Testis (tissue), 3 donors: ENCODE data around the gene NUDT11. TPM values are rescaled to one million over a fixed set of nuclear protein-coding genes. Genes with fewer than 3 reads are reported as not detected.
A peak's percentile ranks its signal among the peaks of the same experiment; 100 is the strongest.
"Not testable (repeated sequence)": the region's sequence is repeated elsewhere in the genome, so short reads cannot be mapped to it uniquely, and the experiment has no call there.

Source experiments
- DNase-seq: peaks from one replicate; pipeline ENCODE4 v3.0.0-alpha.2; 2019
- H3K27ac ChIP-seq, 2 donors: fragments of 200-600 bp; sonication (generic); one replicate each; pipeline ENCODE4 v1.5.1; 2019
- H3K27me3 ChIP-seq: fragments of 200-600 bp; sonication (generic); one replicate; pipeline ENCODE4 v1.5.1; 2019
- H3K36me3 ChIP-seq: fragments of 200-600 bp; sonication (generic); one replicate; pipeline ENCODE4 v1.5.1; 2017; ENCODE audit warnings: low read depth; ENCODE audit errors: missing control alignments
- H3K4me1 ChIP-seq: fragments of 200-600 bp; sonication (generic); one replicate; pipeline ENCODE4 v1.5.1; 2019
- H3K4me3 ChIP-seq, 2 donors: fragments of 200-600 bp; sonication (generic); one replicate each; pipeline ENCODE4 v1.5.1; 2017 to 2019
- H3K9me3 ChIP-seq: fragments of 200-600 bp; sonication (generic); one replicate; pipeline ENCODE4 v1.5.1; 2017
- POLR2A ChIP-seq: fragments of 450-650 bp; IDR thresholded peaks from one replicate; pipeline ENCODE4 v1.6.1; 2017; ENCODE audit warnings: antibody characterized with exemption, mild to moderate bottlenecking, moderate library complexity
- WGBS, 2 donors: methylation state at CpG; one replicate each; pipeline ENCODE4 v1.1.5; 2018; 5-methylcytosine and 5-hydroxymethylcytosine counted together
- intact Hi-C: fragments of 100-400 bp; cut with DNase I; formaldehyde crosslinking; loops from one replicate; pipeline ENCODE4 v1.15.1; 2023; ENCODE audit warnings: low total_unique reads
- polyA plus RNA-seq: library from polyadenylated mRNA; stranded (reverse); fragments of 350-450 nt; fragmentation: Illumina TruSeq; extraction: RNeasy Lipid Tissue Mini Kit (QIAGEN cat#74804); gene quantifications from one replicate; pipeline ENCODE4 v1.2.3, GENCODE V29; 2014; ENCODE audit warnings: low read depth, low replicate concordance; ENCODE audit not compliant: insufficient read depth
- total RNA-seq, 2 donors: library from RNA; depleted of rRNA; stranded (reverse); fragments of >200 nt; gene quantifications; one replicate each; pipeline ENCODE4 v1.2.3, GENCODE V29; 2016
- TF ChIP-seq, protein P1 (sequence below), 3 experiments: fragments of 450-650 bp in 2 of 3; fragments of 200-600 bp in 1 of 3; sonication (generic) in 1 of 3; IDR thresholded peaks; one replicate each; pipeline ENCODE4 v1.5.1; 2016 to 2019; ENCODE audit warnings: antibody characterized with exemption in 3 of 3, mild to moderate bottlenecking in 2 of 3, moderate library complexity in 1 of 3

NUDT11 gene
- total and polyA plus RNA-seq, 3 donors from 2014 or later: 78.7 to 161 (median 109) TPM

DNA sequence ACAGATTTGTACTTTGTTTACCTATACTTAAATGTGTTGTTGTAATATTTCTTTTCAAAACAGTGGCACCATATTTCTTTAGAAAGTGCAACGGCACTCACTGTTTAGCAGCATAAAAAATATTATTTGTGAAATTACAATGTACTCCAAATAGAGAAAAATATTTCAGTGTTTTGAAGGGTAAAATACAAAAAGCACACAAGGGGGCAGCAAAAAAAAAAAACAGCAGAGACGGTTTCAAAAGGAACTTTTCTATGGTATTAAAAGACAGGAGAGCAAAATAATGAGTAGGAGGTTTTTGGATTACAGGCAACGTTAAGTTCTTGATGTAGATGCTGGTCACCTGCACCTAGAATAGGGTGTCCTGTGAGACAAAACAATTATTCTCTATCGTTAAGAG lies 2.0 kb downstream of the NUDT11 start:
- H3K4me3 ChIP-seq: peak overlapping the region; percentile 2 to 67
- intact Hi-C loops: no loop called here
- H3K9me3 ChIP-seq: no peaks in the 10 kb centered on the region
- DNase-seq: no peak
- H3K27ac ChIP-seq: no peak overlapping the region
- no peak for TF ChIP-seq POLR2A
- TF ChIP-seq, protein P1, sequence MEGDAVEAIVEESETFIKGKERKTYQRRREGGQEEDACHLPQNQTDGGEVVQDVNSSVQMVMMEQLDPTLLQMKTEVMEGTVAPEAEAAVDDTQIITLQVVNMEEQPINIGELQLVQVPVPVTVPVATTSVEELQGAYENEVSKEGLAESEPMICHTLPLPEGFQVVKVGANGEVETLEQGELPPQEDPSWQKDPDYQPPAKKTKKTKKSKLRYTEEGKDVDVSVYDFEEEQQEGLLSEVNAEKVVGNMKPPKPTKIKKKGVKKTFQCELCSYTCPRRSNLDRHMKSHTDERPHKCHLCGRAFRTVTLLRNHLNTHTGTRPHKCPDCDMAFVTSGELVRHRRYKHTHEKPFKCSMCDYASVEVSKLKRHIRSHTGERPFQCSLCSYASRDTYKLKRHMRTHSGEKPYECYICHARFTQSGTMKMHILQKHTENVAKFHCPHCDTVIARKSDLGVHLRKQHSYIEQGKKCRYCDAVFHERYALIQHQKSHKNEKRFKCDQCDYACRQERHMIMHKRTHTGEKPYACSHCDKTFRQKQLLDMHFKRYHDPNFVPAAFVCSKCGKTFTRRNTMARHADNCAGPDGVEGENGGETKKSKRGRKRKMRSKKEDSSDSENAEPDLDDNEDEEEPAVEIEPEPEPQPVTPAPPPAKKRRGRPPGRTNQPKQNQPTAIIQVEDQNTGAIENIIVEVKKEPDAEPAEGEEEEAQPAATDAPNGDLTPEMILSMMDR (IDR thresholded peaks at IDR 0.05): no peak
- no peaks in the 10 kb centered on the region for H3K27me3 ChIP-seq
- H3K4me1 ChIP-seq: no peaks in the 10 kb centered on the region
- no peaks in the 10 kb centered on the region for H3K36me3 ChIP-seq
- 15 to 21% methylated on average over 4 of the region's 4 CpGs for WGBS, 2 donors

DNA sequence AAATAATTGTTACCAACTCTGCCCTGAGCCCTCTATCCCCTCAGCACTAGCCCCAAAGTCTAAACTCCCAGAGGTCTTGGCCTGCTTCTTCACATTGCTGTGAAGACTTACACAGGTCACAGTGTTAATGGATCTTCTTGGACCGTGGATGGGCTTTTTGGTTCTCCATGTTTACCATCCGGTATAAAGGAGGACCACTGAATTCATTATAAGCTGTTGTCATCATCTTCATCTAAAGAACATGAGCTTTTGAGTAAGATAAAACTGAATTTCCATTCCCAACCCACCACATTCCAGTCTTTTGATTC lies 8.5 kb downstream of the NUDT11 start:
- Histone ChIP-seq H3K9me3 (no peaks in the 10 kb centered on the region), H3K27ac (no peak overlapping the region), H3K4me3 (no peak overlapping the region), H3K36me3 (no peaks in the 10 kb centered on the region), H3K4me1 (no peaks in the 10 kb centered on the region), H3K27me3 (no peaks in the 10 kb centered on the region)
- TF ChIP-seq, protein P1 (IDR thresholded peaks at IDR 0.05): no peak
- no peak for TF ChIP-seq POLR2A
- 83 to 93% methylated on average over 2 of the region's 2 CpGs for WGBS, 2 donors
- DNase-seq: no peak
- intact Hi-C loops: no loop called here

DNA sequence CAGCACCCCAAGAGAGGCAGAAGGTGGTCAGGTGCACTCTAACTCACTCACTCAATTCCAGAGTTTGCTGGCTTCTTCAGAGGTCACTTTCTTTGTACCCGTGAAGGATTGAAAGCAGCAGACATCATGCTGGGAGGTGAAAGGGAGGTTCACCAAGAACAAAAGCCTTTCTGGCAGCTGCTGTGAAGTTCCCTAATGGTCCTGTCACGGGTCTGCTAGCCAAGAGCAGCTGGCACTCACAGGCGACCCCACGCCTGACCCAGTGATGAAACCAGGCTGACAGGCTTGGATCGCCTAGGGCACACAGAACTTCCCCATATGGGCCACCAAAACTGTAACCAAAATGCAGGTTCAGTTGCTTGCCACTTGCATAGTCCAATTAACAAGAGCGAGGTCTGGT lies 11.8 kb downstream of the NUDT11 start:
- H3K4me1 ChIP-seq: no peaks in the 10 kb centered on the region
- H3K27me3 ChIP-seq: no peaks in the 10 kb centered on the region
- TF ChIP-seq, protein P1 (IDR thresholded peaks at IDR 0.05): no peak
- no peak for TF ChIP-seq POLR2A
- H3K4me3 ChIP-seq: no peak overlapping the region
- no peaks in the 10 kb centered on the region for H3K9me3 ChIP-seq
- intact Hi-C loops: no loop called here
- 87 to 92% methylated on average over 4 to 6 of the region's 6 CpGs for WGBS, 2 donors
- no peak overlapping the region for H3K27ac ChIP-seq
- DNase-seq: no peak
- H3K36me3 ChIP-seq: no peaks in the 10 kb centered on the region

DNA sequence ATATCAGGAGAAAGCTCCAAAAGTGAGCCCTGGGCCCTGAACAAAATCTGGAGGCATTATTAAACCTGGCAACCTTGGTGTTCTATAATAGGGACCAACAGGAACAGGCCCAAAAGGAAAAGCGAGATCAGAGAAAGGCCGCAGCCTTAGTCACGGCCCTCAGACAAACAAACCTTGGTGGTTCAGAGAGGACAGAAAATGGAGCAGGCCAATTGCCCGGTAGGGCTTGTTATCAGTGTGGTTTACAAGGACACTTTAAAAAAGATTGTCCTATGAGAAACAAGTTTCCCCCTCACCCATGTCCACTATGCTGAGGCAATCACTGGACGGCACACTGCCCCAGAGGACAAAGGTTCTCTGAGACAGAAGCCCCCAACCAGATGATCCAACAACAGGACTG lies 14.0 kb downstream of the NUDT11 start:
- H3K27me3 ChIP-seq, H3K4me3 ChIP-seq, intact Hi-C loops, H3K27ac ChIP-seq, H3K36me3 ChIP-seq, H3K4me1 ChIP-seq, H3K9me3 ChIP-seq, DNase-seq: not testable (repeated sequence)
- 93% methylated on average over 5 of the region's 5 CpGs; no CpG with 5 or more reads in 1 of the 2 donors for WGBS, 2 donors

DNA sequence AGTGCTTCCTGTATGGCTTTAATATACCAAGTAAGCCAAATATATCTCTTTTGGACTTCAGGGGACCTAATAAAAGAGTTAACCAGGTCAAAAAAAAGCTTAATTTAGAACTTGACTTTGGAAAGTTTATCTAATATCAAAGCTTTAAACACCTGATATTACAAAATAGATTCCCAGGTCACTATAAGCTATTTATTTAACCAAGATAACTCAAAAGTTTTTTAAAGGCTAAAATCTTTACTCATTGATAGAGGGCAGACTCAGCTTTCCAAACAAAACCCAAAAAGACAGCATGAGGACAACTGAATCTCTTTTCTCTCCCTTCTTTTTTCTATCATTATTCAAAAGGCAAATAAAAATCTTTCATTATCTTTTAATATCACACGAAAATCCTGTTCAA lies 19.5 kb downstream of the NUDT11 start:
- Histone ChIP-seq H3K4me1 (no peaks in the 10 kb centered on the region), H3K27me3 (no peaks in the 10 kb centered on the region), H3K36me3 (no peaks in the 10 kb centered on the region), H3K27ac (no peak overlapping the region), H3K4me3 (no peak overlapping the region), H3K9me3 (no peaks in the 10 kb centered on the region)
- DNase-seq: no peak
- 76 to 78% methylated on average over 1 of the region's 1 CpG for WGBS, 2 donors
- no peak for TF ChIP-seq POLR2A
- TF ChIP-seq, protein P1 (IDR thresholded peaks at IDR 0.05): no peak
- intact Hi-C loops: no loop called here
